HG02623 (cell line): ENCODE measurements around the gene SPATA1.

Experiments used
- ATAC-seq: cut with Tn5 transposase; IDR thresholded peaks from one replicate; pipeline ENCODE4 v1.9.1; 2021; ENCODE audit warnings: moderate library complexity; ENCODE audit not compliant: unreplicated experiment

The SPATA1 gene, protein sequence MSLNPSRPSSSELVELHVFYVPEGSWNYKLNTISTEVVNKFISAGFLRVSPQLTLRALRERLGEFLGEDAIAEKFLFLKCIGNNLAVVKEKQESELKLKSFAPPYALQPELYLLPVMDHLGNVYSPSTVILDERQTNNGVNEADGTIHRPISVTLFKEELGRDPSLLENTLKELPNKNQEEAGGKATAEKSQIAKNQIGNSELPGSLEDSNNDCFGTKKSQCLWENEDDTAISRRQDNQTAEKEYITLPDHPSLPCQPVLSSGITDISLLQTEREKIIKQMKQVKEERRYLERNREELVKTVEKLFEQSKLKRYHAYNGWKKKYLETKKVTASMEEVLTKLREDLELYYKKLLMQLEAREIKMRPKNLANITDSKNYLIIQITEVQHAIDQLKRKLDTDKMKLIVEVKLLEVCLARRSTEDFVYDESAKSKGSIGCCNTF

DNA sequence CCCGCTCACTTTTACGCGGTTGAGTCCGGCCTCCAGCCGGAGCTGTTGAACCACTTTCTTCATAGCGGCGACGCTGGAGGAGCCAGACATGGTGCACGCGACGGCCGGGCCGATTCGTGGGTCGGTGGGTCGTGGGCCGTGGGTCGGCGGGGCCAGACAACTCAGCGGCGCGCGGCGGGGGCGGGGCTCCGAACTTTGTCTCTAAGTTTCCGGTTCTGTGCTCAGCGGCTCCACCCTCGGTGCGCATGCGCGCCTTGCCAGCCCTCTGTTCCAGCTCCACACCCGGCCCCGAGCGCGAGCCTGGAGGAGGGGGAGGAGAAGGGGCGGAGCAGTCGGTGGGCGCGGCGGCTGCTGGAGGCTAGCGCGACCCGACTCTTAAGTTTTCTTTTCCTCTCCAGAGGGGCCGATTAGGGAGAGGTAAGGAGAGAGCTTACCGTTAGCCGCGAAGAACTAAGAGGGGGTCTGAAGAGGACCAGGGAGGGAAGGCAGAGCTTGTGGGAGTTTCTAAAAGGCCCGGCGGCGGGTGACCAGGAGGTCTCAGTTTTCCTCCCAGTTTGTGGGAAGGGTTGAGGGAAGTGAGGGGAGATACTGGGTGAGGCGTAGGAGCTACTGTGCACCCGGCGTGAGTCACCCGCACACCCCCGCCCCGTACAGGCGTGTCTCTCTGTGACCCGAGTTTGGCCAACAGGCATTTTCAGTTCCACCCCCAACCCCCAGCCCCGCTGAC is at the start of gene SPATA1, which contains the start of gene GNG5:
Gene SPATA1, plus strand, starts transcription at position 385 of the 727 bp plus-strand sequence. CDS start 9,974 bp downstream, outside the sequence.
Gene GNG5, minus strand, starts transcription at position 580 of the 727 bp plus-strand sequence. Its CDS starts 490 bp downstream, at position 90.
- ATAC-seq, result peak; percentile 69

GRCh38 chr1:84462118-84462517 is 44.1 kb upstream of the SPATA1 start:
- ATAC-seq, result no peak

DNA sequence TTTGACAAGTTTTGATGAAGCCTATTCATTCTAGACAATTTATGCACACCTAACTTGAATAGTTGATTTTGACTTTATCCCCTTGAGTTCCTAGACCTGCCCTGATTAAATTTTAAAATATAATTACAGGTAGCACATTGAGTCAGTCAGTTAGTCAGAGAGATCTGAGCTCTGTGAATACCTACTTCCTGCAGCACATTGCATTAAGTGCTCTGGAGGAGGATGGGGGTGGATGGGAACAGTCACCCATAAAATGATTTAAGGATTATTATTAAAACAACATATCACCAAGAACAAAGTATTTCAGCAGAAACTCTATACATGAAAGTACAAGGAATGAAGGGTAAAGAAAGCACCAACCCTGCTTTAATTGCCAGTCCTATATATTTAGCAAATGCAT is 38.9 kb upstream of the SPATA1 start:
- no peak for ATAC-seq

DNA sequence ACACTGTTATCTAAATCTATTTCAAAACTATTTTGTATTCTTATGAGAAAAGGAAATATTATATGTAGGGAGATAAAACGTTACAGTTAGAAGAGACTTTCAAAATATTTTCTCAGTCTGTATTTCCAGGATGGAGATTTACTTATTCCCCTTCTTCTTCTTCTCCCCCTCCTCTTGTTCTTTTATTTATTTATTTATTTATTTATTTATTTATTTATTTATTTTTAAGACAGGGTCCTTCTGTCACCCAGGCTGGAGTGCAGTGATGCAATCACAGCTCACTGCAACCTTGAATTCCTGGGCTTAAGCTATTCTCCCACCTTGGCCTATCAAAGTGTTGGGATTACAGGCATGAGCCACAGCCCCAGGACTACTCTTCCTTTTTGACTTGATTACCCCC is 30.0 kb upstream of the SPATA1 start:
- ATAC-seq, result no peak

- peak; percentile 96 for ATAC-seq
Measured at GRCh38 chr1:84478876-84479868, 27.0 kb upstream of the SPATA1 start, which contains the start of gene RPF1. TSS of gene RPF1 (plus strand) at chr1:84479266. CDS start at chr1:84479282, 16 bp downstream.

GRCh38 chr1:84479998-84480397 is 26.2 kb upstream of the SPATA1 start:
- ATAC-seq, result no peak

DNA sequence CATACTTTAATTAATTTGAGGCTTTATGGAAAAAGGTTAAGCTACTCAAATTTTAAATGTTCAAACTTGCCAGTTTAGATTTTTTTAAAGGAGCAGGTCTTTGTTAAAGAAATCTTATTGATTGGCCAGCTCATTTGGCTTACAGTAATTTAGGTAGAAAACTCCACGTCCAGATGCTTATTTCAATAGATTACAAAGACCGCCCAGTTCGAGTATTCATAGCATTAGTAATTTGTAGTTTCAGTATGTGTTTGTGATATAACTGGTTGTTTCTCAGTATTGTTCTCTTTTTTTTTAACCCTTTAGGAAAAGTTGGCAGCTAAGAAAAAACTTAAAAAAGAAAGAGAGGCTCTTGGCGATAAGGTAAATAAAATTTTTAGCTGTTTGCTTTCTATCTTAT is 25.5 kb upstream of the SPATA1 start:
- peak; percentile 30 for ATAC-seq

GRCh38 chr1:84481317-84481716 is 24.9 kb upstream of the SPATA1 start:
- ATAC-seq, result no peak

DNA sequence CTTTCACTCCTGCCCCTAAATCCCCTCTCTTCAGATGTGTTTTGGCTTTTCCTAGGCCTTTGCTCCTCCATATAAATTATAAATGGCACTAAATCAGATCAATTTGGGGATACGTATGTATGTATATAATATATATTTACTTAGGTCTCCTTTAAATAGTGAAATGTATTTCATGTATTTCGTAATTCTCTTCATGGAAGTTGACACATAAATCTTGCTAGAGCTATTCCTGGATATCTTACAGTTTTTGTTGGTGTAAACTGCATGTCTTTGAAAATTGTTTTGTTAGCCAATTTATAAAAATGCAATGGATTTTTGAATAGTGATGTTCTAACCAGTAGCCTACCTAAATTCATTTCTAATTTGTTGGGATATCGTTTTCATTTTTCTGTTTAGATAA is 18.1 kb upstream of the SPATA1 start:
- ATAC-seq, result no peak

GRCh38 chr1:84489766-84490165 is 16.4 kb upstream of the SPATA1 start:
- no peak for ATAC-seq

GRCh38 chr1:84492726-84493125 is 13.5 kb upstream of the SPATA1 start:
- no peak for ATAC-seq

DNA sequence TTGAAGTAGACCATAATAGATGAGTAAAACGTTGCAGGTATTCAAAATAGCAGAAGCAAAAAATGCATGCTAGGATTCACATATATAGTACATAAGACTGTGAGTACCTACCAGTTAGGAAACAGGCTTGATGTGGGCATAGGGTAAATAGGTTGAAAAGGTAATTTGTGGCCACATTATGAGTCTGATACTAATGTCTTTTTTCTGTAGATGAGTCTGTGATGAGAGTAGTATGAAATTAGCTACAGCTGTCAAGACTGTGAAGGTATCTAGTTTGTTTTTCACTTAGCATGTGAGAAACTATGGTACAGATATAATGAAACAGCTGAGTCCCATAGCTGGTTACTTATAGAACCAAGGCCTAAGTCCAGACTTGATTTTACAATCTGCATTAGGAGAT is 12.4 kb upstream of the SPATA1 start:
- ATAC-seq, result no peak

GRCh38 chr1:84496498-84496897 is 9.7 kb upstream of the SPATA1 start:
- no peak for ATAC-seq

DNA sequence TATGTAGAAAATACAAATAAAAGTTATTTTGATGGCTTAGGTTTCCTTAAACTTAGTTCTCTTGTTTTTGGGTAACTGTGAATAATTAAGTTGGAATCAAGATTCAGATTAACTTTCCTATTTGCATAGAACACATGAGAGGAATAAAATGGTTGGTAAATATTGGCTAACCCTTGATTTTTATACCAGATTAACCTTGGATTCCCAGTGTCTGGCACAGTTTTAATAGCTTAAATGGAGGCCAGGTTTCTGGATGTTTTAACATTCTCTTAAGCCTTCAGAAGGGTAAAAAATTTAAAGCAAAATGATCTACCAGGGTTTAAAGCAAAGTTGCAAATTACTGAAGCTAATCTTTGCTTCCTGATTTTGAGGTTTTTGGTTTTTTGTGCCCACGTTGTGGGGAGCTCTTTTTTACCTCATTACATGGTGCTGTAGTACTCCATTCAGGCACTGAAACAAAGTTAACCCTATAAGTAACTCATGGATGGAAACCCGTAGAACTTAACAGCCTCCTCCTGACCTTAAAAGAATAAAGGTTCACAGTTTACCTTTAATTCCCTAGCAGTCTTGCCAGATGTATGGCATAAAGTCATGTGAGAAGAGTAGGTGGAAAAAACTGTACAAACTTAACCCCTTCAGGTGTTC is 8.4 kb upstream of the SPATA1 start:
- ATAC-seq, result no peak

GRCh38 chr1:84502927-84503326 is 3.3 kb upstream of the SPATA1 start:
- ATAC-seq, result no peak

DNA sequence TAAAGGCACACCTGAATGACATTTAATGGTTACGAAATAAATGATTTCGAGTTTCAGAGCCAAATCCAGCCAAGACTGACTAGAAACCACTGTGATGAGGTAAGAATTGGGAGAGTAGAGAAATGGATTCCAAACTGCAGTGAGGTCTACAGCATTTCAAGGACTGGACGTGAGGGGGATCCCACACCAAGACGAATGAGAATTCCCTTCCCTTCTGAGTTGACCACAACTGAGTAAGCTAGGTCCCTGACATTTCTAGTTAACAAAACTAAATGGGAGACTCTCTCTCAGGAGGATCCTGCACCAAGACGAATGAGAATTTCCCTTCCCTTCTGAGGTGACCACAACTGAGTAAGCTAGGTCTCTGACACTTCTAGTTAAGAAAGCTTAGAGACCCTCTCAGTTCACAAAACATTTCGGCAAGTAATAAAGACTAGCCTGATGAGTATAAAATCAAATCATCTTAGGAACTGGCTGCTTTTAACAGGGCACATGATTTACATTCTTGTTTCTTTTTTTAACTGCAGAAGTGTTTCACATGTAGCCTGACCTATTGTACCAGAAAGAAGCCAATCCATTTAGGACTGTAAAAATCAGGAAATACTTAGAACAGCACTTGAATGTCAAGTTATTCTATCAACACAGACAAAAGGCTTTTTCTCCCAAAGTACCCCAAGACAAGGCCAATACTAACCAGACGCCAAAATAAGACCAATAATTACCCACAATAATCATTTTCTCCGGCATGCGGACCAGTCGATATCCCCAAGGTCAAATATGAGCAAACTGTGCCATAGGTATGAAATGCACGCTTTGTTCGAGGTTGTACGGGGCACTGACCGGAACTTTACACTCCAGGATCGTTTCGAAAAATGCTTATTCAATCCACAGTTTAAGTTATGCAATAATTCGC is 1.4 kb upstream of the SPATA1 start:
- no peak for ATAC-seq

GRCh38 chr1:84505493-84506001 is 639 bp upstream of the SPATA1 start:
- peak; percentile 29 for ATAC-seq

DNA sequence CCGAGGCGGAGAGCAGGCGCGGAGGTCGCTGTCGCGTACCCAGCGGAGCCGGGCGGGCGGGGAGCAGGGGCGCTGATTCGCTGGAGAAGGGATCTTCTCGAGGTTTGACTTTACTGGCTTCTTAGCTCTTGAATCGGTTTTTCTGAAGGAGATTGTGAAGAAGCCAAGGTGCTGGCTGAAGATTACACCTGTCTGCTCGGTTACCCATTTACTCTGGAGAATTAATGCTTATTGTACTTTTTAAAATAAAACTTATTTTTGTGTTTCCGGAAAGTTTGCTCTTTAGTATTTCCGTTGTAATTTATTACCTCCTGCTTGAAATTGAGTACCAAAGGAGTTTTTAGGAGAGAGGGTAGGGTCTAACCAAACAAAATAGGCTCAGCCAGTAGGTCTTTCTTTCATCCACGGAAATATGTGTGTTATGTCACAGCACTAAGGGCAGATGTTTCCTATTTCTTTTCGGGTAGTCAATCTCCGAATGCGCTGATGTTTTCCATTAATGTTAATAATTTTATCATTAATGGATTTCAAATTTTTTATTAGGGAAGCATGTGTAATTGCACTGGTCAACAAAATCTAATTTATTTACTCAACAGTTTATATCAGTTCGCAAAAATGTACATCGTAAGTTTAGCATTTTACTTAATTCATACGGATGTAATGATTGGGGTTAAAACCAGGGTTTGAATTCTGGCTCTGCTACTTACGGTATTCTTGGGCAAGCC is 705 bp downstream of the SPATA1 start:
- no peak for ATAC-seq
